Measurements from ENCODE around the gene PC.

GRCh38 chr11:66871521-66871901 is 86.7 kb downstream of the PC start:
- TF ChIP-seq, protein P1, sequence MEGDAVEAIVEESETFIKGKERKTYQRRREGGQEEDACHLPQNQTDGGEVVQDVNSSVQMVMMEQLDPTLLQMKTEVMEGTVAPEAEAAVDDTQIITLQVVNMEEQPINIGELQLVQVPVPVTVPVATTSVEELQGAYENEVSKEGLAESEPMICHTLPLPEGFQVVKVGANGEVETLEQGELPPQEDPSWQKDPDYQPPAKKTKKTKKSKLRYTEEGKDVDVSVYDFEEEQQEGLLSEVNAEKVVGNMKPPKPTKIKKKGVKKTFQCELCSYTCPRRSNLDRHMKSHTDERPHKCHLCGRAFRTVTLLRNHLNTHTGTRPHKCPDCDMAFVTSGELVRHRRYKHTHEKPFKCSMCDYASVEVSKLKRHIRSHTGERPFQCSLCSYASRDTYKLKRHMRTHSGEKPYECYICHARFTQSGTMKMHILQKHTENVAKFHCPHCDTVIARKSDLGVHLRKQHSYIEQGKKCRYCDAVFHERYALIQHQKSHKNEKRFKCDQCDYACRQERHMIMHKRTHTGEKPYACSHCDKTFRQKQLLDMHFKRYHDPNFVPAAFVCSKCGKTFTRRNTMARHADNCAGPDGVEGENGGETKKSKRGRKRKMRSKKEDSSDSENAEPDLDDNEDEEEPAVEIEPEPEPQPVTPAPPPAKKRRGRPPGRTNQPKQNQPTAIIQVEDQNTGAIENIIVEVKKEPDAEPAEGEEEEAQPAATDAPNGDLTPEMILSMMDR (IDR thresholded peaks at IDR 0.05): no peak
- no peak for TF ChIP-seq POLR2A (IDR thresholded peaks at IDR 0.05)

All from heart left ventricle (tissue), 13 donors.